Brain microvascular endothelial cell (primary cell): ENCODE measurements around the gene ZNF276.
"Not testable (repeated sequence)": the region's sequence is repeated elsewhere in the genome, so short reads cannot be mapped to it uniquely, and the experiment has no call there.

ENCODE experiments used
- DNase-seq: peaks from one replicate; pipeline ENCODE4 v3.0.0-alpha.2; 2020
- H3K27ac ChIP-seq: fragments of 250-450 bp; sonication (Bioruptor Pico); 2 replicates; pipeline ENCODE4 v1.5.1; 2020; ENCODE audit warnings: mild to moderate bottlenecking, moderate library complexity
- H3K27me3 ChIP-seq: fragments of 250-450 bp; sonication (Bioruptor Pico); replicated peaks from 2 replicates; pipeline ENCODE4 v1.5.1; 2020; ENCODE audit warnings: mild to moderate bottlenecking
- H3K36me3 ChIP-seq: fragments of 250-450 bp; sonication (Bioruptor Pico); replicated peaks from 2 replicates; pipeline ENCODE4 v1.5.1; 2020; ENCODE audit warnings: mild to moderate bottlenecking
- H3K4me3 ChIP-seq: 2 replicates; pipeline ENCODE4 v1.5.1; 2011; ENCODE audit warnings: low read depth, mild to moderate bottlenecking, control low read depth, low read length, moderate library complexity
- in situ Hi-C: cut with HindIII; loops from 2 replicates; pipeline ENCODE4 v1.10.0; 2017; ENCODE audit warnings: low sequenced_read_pairs, low pct_ligation_motif_present
- TF ChIP-seq, protein P1 (sequence below): IDR thresholded peaks from 2 replicates; pipeline ENCODE4 v1.5.1; 2011; ENCODE audit warnings: low read depth, mild to moderate bottlenecking, moderate library complexity, low read length, control low read depth, inconsistent platforms; ENCODE audit errors: missing control alignments

ZNF276 gene, protein sequence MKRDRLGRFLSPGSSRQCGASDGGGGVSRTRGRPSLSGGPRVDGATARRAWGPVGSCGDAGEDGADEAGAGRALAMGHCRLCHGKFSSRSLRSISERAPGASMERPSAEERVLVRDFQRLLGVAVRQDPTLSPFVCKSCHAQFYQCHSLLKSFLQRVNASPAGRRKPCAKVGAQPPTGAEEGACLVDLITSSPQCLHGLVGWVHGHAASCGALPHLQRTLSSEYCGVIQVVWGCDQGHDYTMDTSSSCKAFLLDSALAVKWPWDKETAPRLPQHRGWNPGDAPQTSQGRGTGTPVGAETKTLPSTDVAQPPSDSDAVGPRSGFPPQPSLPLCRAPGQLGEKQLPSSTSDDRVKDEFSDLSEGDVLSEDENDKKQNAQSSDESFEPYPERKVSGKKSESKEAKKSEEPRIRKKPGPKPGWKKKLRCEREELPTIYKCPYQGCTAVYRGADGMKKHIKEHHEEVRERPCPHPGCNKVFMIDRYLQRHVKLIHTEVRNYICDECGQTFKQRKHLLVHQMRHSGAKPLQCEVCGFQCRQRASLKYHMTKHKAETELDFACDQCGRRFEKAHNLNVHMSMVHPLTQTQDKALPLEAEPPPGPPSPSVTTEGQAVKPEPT

DNA sequence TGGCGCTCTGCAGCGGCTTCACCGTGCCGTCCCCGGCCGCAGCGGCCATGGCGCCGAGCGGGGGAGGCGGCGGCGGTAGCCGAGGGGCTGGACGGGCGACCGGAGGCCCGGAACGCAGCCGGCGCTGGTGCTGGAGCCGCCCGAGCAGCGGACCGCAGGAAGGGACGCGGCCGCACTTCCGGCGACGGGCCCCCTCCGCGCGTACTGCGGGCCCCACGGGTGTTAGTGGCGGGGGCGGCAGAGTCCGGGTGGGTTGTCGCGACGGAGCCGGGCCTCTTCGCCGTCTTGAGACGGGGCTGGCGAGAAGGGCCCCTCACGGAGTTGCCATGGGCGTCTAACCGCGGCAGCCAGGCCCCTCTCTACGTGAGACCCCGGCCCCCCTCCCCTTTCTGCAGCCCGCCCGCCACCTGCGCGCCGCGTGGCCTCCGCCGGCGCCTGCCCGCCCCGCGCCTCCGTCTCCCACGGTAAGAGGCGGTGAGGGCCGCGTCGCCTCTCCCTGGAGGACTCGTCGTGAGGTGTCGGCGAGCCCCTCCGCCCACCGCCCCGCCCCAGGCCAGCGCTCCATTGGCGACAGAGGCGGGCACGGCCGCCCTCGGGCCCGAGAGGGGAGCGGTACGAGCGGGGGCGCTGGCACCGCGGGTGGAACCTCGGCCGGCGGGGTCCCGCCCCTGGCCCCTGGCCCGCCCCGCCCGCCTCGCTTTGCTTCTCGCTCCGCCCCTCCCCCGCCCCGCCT, at the start of gene ZNF276, which contains the start of gene VPS9D1:
TSS of gene ZNF276 (plus strand) at position 725 of the 733 bp plus-strand sequence. CDS start 104 bp downstream, outside the sequence.
TSS of gene VPS9D1 (minus strand) at position 86 of the 733 bp plus-strand sequence. CDS start at position 49, 37 bp downstream.
- TF ChIP-seq, protein P1, sequence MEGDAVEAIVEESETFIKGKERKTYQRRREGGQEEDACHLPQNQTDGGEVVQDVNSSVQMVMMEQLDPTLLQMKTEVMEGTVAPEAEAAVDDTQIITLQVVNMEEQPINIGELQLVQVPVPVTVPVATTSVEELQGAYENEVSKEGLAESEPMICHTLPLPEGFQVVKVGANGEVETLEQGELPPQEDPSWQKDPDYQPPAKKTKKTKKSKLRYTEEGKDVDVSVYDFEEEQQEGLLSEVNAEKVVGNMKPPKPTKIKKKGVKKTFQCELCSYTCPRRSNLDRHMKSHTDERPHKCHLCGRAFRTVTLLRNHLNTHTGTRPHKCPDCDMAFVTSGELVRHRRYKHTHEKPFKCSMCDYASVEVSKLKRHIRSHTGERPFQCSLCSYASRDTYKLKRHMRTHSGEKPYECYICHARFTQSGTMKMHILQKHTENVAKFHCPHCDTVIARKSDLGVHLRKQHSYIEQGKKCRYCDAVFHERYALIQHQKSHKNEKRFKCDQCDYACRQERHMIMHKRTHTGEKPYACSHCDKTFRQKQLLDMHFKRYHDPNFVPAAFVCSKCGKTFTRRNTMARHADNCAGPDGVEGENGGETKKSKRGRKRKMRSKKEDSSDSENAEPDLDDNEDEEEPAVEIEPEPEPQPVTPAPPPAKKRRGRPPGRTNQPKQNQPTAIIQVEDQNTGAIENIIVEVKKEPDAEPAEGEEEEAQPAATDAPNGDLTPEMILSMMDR = no peak
- peak within 1 kb of the TSS; percentile 72 for H3K27ac ChIP-seq
- H3K36me3 ChIP-seq = peaks cover 19% of the 10 kb centered on the region
- no peaks in the 10 kb centered on the region for H3K27me3 ChIP-seq
- DNase-seq = peak; percentile 61
- H3K4me3 ChIP-seq = peak within 1 kb of the TSS; percentile 70
- in situ Hi-C loops = no loop called here

DNA sequence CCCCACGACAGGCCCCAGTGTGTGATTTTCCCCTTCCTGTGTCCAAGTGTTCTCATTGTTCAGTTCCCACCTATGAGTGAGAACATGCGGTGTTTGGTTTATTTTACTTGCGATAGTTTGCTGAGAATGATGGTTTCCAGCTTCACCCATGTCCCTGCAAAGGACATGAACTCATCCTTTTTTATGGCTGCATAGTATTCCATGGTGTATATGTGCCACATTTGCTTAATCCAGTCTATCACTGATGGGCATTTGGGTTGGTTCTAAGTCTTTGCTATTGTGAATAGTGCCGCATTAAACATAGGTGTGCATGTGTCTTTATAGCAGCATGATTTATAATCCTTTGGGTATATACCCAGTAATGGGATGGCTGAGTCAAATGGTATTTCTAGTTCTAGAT, 49.8 kb upstream of the ZNF276 start:
- H3K27ac ChIP-seq, H3K4me3 ChIP-seq, H3K36me3 ChIP-seq, H3K27me3 ChIP-seq, DNase-seq, in situ Hi-C loops: not testable (repeated sequence)

DNA sequence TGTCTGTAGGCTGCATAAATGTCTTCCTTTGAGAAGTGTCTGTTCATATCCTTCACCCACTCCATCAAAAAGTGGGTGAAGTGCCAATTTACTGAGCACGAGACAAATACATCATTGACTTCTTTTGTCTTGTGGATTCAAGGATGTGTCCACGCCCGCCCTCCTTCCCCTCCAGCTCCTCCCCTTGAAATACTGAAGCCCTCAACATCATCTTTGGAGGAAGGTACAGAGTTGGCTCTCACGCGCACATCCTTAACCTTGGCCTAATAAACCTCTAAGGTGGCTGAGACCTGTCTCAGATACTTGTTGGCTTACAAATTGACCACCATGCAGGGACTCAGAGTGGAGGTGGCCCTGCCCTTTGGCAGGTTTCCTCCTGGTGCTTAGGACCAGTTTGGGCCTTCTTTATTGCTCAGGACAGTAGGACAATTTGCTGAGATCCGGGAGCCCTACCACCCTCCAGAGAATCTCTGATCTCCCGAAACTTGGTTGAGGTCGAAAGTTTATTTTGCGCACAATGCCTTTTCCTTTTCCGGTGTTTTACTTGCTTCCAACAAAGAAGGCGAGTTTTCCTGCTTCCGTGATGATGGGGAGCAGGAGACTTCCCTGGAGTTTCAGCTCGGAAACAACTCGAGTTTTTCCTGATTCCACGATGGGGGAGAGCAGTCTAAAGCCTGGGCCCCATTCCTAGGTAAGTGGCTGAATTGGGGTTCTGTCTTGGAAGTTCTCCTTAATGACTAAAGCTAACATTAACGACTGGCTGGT, 49.0 kb upstream of the ZNF276 start:
- in situ Hi-C loops = no loop called here
- TF ChIP-seq, protein P1 = no peak
- H3K4me3 ChIP-seq = no peak overlapping the region
- H3K27me3 ChIP-seq = no peaks in the 10 kb centered on the region
- no peak overlapping the region for H3K27ac ChIP-seq
- no peaks in the 10 kb centered on the region for H3K36me3 ChIP-seq
- DNase-seq = no peak

DNA sequence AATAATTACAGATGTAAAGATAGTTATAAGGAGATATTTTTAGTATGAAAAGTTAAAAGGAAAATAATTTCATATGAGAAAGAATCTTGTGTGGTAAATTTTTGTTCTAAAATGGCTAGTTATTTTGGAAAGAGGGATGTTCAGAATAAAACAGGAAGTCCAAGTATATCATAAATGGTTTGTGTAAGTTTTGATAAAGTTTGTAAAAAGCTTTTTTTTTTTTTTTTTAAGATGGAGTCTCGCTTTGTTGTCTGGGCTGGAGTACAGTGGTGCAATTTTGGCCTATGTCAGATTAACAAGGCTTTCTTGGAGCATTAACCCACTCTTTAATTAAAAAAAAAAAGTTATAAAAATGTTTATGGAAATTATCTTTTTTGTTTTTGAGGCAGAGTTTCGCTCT, 43.1 kb upstream of the ZNF276 start:
- no peak overlapping the region for H3K4me3 ChIP-seq
- no peaks in the 10 kb centered on the region for H3K36me3 ChIP-seq
- TF ChIP-seq, protein P1 = no peak
- H3K27ac ChIP-seq = no peak overlapping the region
- no peaks in the 10 kb centered on the region for H3K27me3 ChIP-seq
- in situ Hi-C loops = no loop called here
- DNase-seq = no peak

DNA sequence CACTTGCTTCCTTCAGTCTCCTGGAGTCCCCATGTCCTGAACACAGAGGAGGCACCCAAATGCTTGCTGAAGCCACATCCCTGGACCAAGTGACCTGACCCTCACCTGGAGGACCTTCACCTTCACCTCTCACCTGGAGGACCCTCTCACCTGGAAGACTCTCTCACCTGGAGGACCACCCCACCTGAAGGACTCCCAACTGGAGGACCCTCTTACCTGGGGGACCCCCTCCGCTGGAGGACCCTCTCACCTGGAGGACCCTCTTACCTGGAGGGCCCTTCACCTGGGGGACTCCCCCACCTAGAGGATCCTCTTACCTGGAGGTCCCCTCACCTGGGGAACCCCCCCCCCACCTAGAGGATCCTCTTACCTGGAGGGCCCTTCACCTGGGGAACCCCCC, 35.4 kb upstream of the ZNF276 start:
- in situ Hi-C loops = no loop called here
- peaks cover 18% of the 10 kb centered on the region for H3K36me3 ChIP-seq
- no peak for DNase-seq
- no peak overlapping the region for H3K4me3 ChIP-seq
- H3K27ac ChIP-seq = no peak overlapping the region
- TF ChIP-seq, protein P1 = no peak
- H3K27me3 ChIP-seq = no peaks in the 10 kb centered on the region
